HCT116 (cell line): Measurements from ENCODE around the gene SMG5. TPM values are rescaled to one million over a fixed set of nuclear protein-coding genes. Genes with fewer than 3 reads are reported as not detected.

Source experiments
- ATAC-seq: fragments of 200-7000 bp; cut with Tn5 transposase; 2 replicates; pipeline ENCODE4 v1.9.1; 2020; ENCODE audit warnings: mild to moderate bottlenecking, moderate library complexity
- BruUV-seq: library from RNA; stranded (reverse); fragments of 400-500 nt; replicated peaks from 2 replicates; lab custom pipeline; 2021; lab: Mats Ljungman, UMichigan
- CTCF ChIA-PET: fragments of 300-600 bp; sonication (Branson Sonifier 250); formaldehyde crosslinking; loops from one replicate; lab custom pipeline; 2021; ENCODE audit warnings: antibody characterized with exemption; lab: Charles Lee
- POLR2A ChIA-PET: fragments of 300-600, 350-600 bp; sonication (Branson Sonifier 250); formaldehyde crosslinking; loops from one replicate; lab custom pipeline; 2021; ENCODE audit warnings: antibody characterized with exemption; lab: Charles Lee
- RAD21 ChIA-PET, 2 experiments: fragments of 300-600 bp; sonication (Branson Sonifier 250); formaldehyde crosslinking; loops; one replicate each; lab custom pipeline; 2023; ENCODE audit warnings: low total read pairs in 2 of 2; ENCODE audit not compliant: uncharacterized antibody in 2 of 2, unreplicated experiment in 2 of 2, low non-redundant PET in 1 of 2; lab: Charles Lee
- DNase-seq: peaks from one replicate; pipeline ENCODE4 v3.0.0-alpha.2; 2010; ENCODE audit warnings: low read depth, low spot score
- H2AFZ ChIP-seq: fragments of 200-600 bp; shearing (Covaris generic), sonication (generic); 2 replicates; pipeline ENCODE4 v1.6.1; 2017; ENCODE audit warnings: low read depth, mixed run types, mixed read lengths, antibody characterized with exemption, low read length; ENCODE audit not compliant: poor library complexity, severe bottlenecking
- H3K27ac ChIP-seq: 2 replicates; pipeline ENCODE4 v1.5.1; 2012; ENCODE audit warnings: low read depth, low read length
- H3K27me3 ChIP-seq: fragments of 200-600 bp; sonication (generic); 2 replicates; pipeline ENCODE4 v1.6.1; 2016; ENCODE audit warnings: mixed run types, low read length, mixed read lengths; ENCODE audit not compliant: insufficient read depth
- H3K36me3 ChIP-seq, 2 experiments: fragments of 200-500 bp in 1 of 2; fragments of 200-600 bp in 1 of 2; sonication (Bioruptor generic) in 1 of 2; sonication (generic) in 1 of 2; 2 replicates each; pipeline versions ENCODE4 v1.5.1 to v1.6.1; 2014 to 2016; ENCODE audit warnings: low read length in 2 of 2, inconsistent platforms in 1 of 2, mixed read lengths in 1 of 2, mixed run types in 1 of 2; ENCODE audit not compliant: insufficient read depth in 2 of 2, control insufficient read depth in 1 of 2
- H3K4me1 ChIP-seq, 2 experiments: fragments of 200-600 bp in 1 of 2; sonication (generic) in 1 of 2; 2 replicates each; pipeline versions ENCODE4 v1.5.1 to v1.6.1; 2012 to 2017; ENCODE audit warnings: low read length in 2 of 2, inconsistent platforms in 1 of 2, mild to moderate bottlenecking in 1 of 2, mixed read lengths in 1 of 2, mixed run types in 1 of 2, moderate library complexity in 1 of 2; ENCODE audit not compliant: insufficient read depth in 2 of 2, control insufficient read depth in 1 of 2
- H3K4me2 ChIP-seq: fragments of 200-600 bp; sonication (generic); 2 replicates; pipeline ENCODE4 v1.6.1; 2017; ENCODE audit warnings: mixed run types, low read length, mixed read lengths
- H3K4me3 ChIP-seq, 2 experiments: fragments of 200-600 bp in 1 of 2; sonication (generic) in 1 of 2; replicated peaks in 1 of 2; 2 replicates each; pipeline ENCODE4 v1.5.1; 2011 to 2016; ENCODE audit warnings: low read length in 2 of 2, control low read depth in 1 of 2, low read depth in 1 of 2, mild to moderate bottlenecking in 1 of 2, mixed read lengths in 1 of 2, mixed run types in 1 of 2
- H3K79me2 ChIP-seq: fragments of 200-600 bp; sonication (generic); 2 replicates; pipeline ENCODE4 v1.6.1; 2017; ENCODE audit warnings: mild to moderate bottlenecking, mixed run types, low read length, moderate library complexity, mixed read lengths; ENCODE audit not compliant: insufficient read depth
- H3K9ac ChIP-seq: fragments of 200-600 bp; sonication (generic); 2 replicates; pipeline ENCODE4 v1.6.1; 2016; ENCODE audit warnings: low read length, mixed read lengths
- H3K9me2 ChIP-seq: fragments of 200-600 bp; sonication (generic), shearing (Covaris generic); 2 replicates; pipeline ENCODE4 v1.6.1; 2017; ENCODE audit warnings: mixed run types, mild to moderate bottlenecking, moderate library complexity; ENCODE audit not compliant: insufficient read depth
- H3K9me3 ChIP-seq, 2 experiments: fragments of 200-500 bp in 1 of 2; fragments of 200-600 bp in 1 of 2; sonication (Bioruptor generic) in 1 of 2; sonication (generic) in 1 of 2; 2 replicates each; pipeline ENCODE4 v1.6.1; 2014 to 2017; ENCODE audit warnings: low read length in 2 of 2, mixed read lengths in 2 of 2, inconsistent platforms in 1 of 2, low read depth in 1 of 2, mild to moderate bottlenecking in 1 of 2, mixed run types in 1 of 2, moderate library complexity in 1 of 2; ENCODE audit not compliant: control insufficient read depth in 1 of 2, insufficient read depth in 1 of 2
- H4K20me1 ChIP-seq: fragments of 200-600 bp; sonication (generic), shearing (Covaris generic); 2 replicates; pipeline ENCODE4 v1.6.1; 2017; ENCODE audit warnings: mixed run types, mild to moderate bottlenecking, moderate library complexity; ENCODE audit not compliant: insufficient read depth
- ELF1 ChIP-seq: IDR thresholded peaks from 2 replicates; pipeline ENCODE4 v1.6.1; 2012; ENCODE audit warnings: low read depth, borderline replicate concordance
- JUND ChIP-seq: IDR thresholded peaks from 2 replicates; pipeline ENCODE4 v1.6.1; 2012
- POLR2A ChIP-seq: IDR thresholded peaks from 2 replicates; pipeline ENCODE4 v1.7.0; 2011; ENCODE audit warnings: borderline replicate concordance; ENCODE audit not compliant: insufficient read depth, insufficient read length; ENCODE audit errors: extremely low read depth
- intact Hi-C: fragments of 100-400 bp; cut with micrococcal nuclease; formaldehyde crosslinking; loops from 2 replicates; pipeline ENCODE4 v1.10.0; 2022
- total RNA-seq: library from RNA; stranded (reverse); gene quantifications from one replicate; pipeline ENCODE4 v1.2.1, GENCODE V29; 2021; ENCODE audit not compliant: unreplicated experiment
- TF ChIP-seq, protein P1 (sequence below), 3 experiments: fragments of 200-600 bp in 1 of 3; sonication (generic) in 1 of 3; IDR thresholded peaks in 2 of 3; conservative IDR thresholded peaks in 1 of 3; 2 replicates each; pipeline ENCODE4 v1.5.1; 2012 to 2017; ENCODE audit warnings: low read depth in 2 of 3, low read length in 2 of 3, antibody characterized with exemption in 1 of 3, borderline replicate concordance in 1 of 3, control low read depth in 1 of 3, mild to moderate bottlenecking in 1 of 3, mixed read lengths in 1 of 3, mixed run types in 1 of 3, moderate library complexity in 1 of 3; ENCODE audit not compliant: insufficient read depth in 1 of 3
- TF ChIP-seq, protein P2 (sequence below): IDR thresholded peaks from 2 replicates; pipeline ENCODE4 v1.6.1; 2011; ENCODE audit warnings: mild to moderate bottlenecking, low read length, moderate library complexity; ENCODE audit not compliant: insufficient replicate concordance; ENCODE audit errors: extremely low read depth

SMG5 gene
- total RNA-seq, 1 experiment from 2014 or later = 75.2 TPM

DNA sequence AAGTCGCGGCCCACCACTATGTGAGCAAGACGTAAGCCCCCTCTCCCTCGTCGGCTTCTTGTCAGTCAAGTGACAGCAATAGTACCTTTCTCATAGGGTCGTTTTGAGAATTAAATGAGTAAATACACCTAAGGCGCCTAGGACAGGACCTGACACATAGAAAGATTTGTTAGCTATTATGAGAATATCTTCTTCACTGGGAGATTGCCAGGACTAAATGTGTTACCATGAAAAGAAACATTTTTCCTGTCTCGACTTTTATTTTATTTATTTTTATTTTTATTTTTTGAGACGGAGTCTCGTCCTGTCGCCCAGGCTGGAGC is 69.0 kb downstream of the SMG5 start:
- Histone ChIP-seq H3K9ac (peak overlapping the region; percentile 94), H3K27ac (peak overlapping the region; percentile 75), H3K4me1 (peaks cover 10 to 21% of the 10 kb centered on the region in 2 experiments), H3K36me3 (peaks cover 0 to 3% of the 10 kb centered on the region in 2 experiments; a peak in 1 of 4 replicates), H4K20me1 (no peaks in the 10 kb centered on the region), H3K4me2 (peak overlapping the region; percentile 99), H3K9me3 (no peaks in the 10 kb centered on the region), H3K79me2 (peaks cover 33% of the 10 kb centered on the region), H3K27me3 (no peaks in the 10 kb centered on the region), H3K4me3 (peak overlapping the region; percentile 85 to 96), H2AFZ (no peak overlapping the region), H3K9me2 (no peaks in the 10 kb centered on the region)
- intact Hi-C loops = no loop called here
- TF ChIP-seq JUND = no peak
- TF ChIP-seq, protein P1, sequence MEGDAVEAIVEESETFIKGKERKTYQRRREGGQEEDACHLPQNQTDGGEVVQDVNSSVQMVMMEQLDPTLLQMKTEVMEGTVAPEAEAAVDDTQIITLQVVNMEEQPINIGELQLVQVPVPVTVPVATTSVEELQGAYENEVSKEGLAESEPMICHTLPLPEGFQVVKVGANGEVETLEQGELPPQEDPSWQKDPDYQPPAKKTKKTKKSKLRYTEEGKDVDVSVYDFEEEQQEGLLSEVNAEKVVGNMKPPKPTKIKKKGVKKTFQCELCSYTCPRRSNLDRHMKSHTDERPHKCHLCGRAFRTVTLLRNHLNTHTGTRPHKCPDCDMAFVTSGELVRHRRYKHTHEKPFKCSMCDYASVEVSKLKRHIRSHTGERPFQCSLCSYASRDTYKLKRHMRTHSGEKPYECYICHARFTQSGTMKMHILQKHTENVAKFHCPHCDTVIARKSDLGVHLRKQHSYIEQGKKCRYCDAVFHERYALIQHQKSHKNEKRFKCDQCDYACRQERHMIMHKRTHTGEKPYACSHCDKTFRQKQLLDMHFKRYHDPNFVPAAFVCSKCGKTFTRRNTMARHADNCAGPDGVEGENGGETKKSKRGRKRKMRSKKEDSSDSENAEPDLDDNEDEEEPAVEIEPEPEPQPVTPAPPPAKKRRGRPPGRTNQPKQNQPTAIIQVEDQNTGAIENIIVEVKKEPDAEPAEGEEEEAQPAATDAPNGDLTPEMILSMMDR (IDR thresholded peaks at IDR 0.05 in 2 of 3, conservative IDR thresholded peaks at IDR 0.05 in 1 of 3; ENCODE audit: borderline replicate concordance in 1 of 3, insufficient read depth in 1 of 3, low read depth in 2 of 3, low read length in 2 of 3) = no peak
- no peak for TF ChIP-seq POLR2A
- TF ChIP-seq ELF1 = no peak
- TF ChIP-seq, protein P2, sequence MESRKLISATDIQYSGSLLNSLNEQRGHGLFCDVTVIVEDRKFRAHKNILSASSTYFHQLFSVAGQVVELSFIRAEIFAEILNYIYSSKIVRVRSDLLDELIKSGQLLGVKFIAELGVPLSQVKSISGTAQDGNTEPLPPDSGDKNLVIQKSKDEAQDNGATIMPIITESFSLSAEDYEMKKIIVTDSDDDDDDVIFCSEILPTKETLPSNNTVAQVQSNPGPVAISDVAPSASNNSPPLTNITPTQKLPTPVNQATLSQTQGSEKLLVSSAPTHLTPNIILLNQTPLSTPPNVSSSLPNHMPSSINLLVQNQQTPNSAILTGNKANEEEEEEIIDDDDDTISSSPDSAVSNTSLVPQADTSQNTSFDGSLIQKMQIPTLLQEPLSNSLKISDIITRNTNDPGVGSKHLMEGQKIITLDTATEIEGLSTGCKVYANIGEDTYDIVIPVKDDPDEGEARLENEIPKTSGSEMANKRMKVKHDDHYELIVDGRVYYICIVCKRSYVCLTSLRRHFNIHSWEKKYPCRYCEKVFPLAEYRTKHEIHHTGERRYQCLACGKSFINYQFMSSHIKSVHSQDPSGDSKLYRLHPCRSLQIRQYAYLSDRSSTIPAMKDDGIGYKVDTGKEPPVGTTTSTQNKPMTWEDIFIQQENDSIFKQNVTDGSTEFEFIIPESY = no peak
- CTCF ChIA-PET = interaction anchor here (1.0 to 3.1 kb wide), 4 partner anchors 11 to 68 kb away, joined by 3 to 45 read pairs (median 6); partner anchors contain the start of gene SLC25A44
- RAD21 ChIA-PET = no interaction called here
- POLR2A ChIA-PET = interaction anchor here (1.0 to 2.6 kb wide), 9 partner anchors 9 to 94 kb away, joined by 3 to 25 read pairs (median 5); partner anchors contain the start of genes SLC25A44 and SMG5
- no peak for DNase-seq
- no TSS peak for BruUV-seq
- no peak for ATAC-seq
